Suppressor macrophage treated with lipopolysaccharide for 1 hour (primary cell): ENCODE data around the gene NANP.

Experiments used
- DNase-seq, 3 donors: peaks; one replicate each; pipeline ENCODE4 v3.0.0-alpha.2; 2020 to 2022

The NANP gene

GRCh38 chr20:25567286-25567685 is 56.5 kb downstream of the NANP start:
- no peak for DNase-seq

- no peak for DNase-seq
Measured at GRCh38 chr20:25566821-25567220, 57.0 kb downstream of the NANP start.

- DNase-seq, result no peak
Measured at GRCh38 chr20:25565578-25566157, 58.1 kb downstream of the NANP start.

GRCh38 chr20:25563876-25564275 is 59.9 kb downstream of the NANP start:
- no peak for DNase-seq

GRCh38 chr20:25563362-25563761 is 60.5 kb downstream of the NANP start:
- no peak for DNase-seq
